HS-5 (cell line): ENCODE results near the gene LRFN3.
"Not testable (repeated sequence)": the region's sequence is repeated elsewhere in the genome, so short reads cannot be mapped to it uniquely, and the experiment has no call there.

Experiments
- DNase-seq: peaks from one replicate; pipeline ENCODE4 v3.0.0-alpha.2; 2012; ENCODE audit warnings: low read depth

Gene LRFN3

DNA sequence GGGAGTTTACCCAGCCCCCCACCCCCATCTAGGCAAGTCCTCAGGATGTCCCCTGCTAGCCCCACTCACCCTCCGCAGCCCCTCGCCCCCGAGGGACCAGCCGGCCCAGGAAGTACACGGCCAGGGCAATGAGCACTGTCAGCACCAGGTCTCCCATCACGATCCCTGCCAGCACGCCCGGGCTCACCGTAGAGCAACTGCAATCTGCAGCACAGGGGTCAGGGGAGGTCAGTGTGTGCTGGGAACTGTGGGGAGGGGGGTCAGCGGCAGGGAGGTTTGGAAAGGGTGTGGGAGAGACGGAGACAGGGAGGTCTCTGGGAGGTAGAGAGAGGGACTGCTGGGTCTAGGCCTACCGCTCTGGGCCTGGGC, 28.8 kb upstream of the LRFN3 start:
- no peak for DNase-seq

DNA sequence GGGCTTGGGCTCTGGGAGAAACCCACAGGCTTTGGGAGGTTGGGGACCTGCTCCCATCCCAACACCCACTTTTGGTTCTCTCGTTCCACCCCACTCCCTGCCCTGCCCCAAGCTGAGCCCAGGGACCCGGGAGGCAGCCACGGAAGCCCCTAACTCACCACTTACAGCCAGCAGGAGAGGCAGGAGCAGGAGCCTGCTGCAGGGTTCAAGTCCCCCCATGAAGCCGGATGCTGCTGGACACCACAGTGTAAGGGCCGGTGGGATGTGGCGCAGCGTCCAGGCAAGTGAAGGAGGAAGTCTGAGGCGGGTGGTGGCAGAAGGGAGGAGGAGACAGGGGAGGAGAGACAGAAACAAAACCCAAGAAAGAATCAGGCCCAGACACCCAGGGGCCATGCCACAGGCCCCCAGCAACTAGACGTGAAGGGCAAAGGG, 28.1 kb upstream of the LRFN3 start, which contains the start of gene TYROBP:
Gene TYROBP, minus strand, starts transcription at position 286 of the 432 bp plus-strand sequence. Its CDS starts 67 bp downstream, at position 219.
- no peak for DNase-seq

GRCh38 chr19:35908973-35909683, 27.0 kb upstream of the LRFN3 start:
- no peak for DNase-seq

- DNase-seq = no peak
Observed at GRCh38 chr19:35909684-35910035, 26.5 kb upstream of the LRFN3 start.

DNA sequence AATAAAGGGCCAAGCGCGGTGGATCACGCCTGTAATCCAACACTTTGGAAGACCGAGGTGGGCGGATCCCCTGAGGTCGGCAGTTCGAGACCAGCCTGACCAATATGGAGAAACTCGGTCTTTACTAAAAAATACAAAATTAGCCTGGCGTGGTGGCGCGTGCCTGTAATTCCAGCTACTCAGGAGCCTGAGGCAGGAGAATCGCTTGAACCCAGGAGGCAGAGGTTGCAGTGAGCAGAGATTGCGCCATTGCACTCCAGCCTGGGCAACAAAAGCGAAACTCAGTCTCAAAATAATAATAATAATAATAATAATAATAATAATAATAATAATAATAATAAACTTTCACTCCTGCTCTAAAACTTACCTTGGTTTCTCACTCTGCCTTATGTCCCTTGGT, 25.8 kb upstream of the LRFN3 start:
- not testable (repeated sequence) for DNase-seq

DNA sequence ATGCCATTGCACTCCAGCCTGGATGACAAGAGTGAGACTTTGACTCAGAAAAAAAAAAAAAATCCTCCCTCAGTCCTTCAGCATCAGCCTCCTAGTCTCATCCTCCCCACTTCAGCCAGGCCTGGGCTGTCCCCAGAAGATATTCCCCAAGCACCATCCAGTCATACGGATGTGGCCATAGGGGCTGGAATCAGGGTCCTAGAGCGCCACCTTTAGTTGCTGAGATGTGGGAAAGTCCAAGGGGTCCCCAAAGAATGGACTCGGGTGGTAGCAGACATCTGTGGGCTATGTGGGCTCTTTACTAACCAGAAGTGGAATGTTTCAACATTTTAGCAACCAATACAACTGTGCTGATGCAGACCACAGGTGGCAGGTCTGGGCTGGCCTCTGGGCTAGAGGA, 25.0 kb upstream of the LRFN3 start:
- no peak for DNase-seq

- no peak for DNase-seq
Observed at GRCh38 chr19:35911790-35912189, 24.4 kb upstream of the LRFN3 start.

DNA sequence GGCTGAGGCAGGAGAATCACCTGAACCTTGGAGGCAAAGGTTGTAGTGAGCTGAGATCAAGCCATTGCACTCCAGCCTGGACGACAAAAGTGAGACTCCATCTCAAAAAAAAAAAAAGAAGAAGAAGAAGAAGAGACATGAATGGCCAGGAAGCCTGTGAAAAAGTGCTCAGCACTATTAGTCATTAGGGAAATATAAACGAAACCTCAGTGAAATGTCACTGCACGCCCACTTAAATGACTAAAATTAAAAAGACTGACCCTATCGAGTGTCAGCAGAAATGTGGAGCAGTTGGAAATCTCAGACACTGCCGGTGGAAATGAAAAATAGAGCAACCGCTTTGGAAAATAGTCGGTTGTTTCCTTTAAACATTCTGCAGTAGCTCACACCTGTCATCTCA, 22.6 kb upstream of the LRFN3 start:
- DNase-seq = no peak

DNA sequence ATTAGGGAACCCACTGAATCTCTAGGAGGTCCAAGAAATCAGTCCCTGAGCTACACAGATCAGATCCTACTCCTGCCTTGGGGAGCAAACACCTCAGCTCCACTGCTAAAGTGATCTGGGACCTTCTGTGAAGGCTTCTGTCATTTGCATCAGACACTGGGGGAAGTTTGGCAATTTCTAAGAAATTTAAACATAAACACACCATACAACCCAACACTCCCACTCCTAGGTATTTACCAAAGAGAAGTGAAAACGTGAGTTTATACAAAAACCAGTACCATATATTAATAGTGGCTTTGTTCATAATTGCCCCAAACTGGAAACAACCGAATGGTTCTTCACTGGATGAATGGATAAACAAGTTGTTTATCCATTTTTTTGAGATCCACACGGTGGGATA, 20.7 kb upstream of the LRFN3 start:
- DNase-seq = no peak

- no peak for DNase-seq
Observed at GRCh38 chr19:35919306-35919705, 16.9 kb upstream of the LRFN3 start.

- DNase-seq = no peak
Observed at GRCh38 chr19:35921012-35921411, 15.2 kb upstream of the LRFN3 start.

DNA sequence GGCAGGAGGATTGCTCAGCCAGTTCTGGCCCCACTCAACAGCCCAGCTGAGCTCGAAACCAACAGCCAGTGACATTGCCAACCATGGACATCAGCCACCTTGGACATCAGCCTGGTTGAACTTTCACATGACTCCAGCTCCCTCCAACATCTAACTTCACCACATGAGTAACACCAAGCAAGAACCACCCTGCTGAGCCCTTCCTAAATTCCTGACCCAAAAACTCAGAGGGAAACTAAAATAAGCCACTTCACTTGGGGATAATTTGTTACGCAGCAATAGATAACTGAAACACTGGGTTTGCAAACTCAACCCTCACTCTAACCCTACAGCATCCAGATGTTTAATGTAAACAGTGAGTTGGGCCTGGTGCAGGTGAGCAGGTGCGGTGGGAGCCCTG, 10.7 kb upstream of the LRFN3 start:
- no peak for DNase-seq

DNA sequence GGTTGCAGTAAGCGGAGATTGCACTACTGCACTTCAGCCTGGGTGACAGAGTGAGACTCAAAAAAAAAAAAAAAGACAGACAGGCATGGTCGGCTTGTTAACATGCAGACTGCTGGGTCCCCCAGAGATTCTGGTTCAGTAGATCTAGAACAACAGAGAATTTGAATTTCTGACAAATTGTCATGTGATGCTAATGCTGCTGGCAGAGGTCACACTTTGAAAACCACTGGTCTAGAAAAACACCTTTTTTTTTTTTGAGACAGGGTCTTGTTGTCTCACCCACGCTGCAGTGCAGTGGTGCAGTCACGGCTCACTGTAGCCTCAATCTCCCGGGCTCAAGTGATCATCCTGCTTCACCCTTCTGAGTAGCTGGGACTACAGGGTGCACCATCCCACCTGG, 7.7 kb upstream of the LRFN3 start:
- no peak for DNase-seq

DNA sequence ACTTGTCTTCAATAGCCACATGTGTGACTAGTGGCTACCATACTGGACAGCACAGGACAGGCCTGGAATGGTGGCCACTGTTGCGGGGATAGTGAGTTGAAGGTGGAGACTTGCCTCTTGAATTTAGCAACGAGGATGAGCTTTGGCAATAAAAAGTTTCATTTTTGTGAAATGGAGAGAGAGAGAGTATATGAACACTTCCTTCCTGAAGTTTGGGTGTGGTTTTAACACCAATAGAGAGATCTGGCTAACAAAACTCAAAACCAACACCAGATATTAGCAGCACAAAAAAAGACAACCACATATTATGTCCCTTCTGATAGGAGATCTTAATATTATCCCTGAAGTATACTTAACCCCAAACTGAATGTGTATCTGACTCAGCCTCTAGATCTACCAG, 6.3 kb upstream of the LRFN3 start:
- no peak for DNase-seq

- peak; percentile 96 for DNase-seq
Observed at GRCh38 chr19:35931161-35931873, 4.9 kb upstream of the LRFN3 start.

- DNase-seq = no peak
Observed at GRCh38 chr19:35931874-35932202, 4.3 kb upstream of the LRFN3 start.

DNA sequence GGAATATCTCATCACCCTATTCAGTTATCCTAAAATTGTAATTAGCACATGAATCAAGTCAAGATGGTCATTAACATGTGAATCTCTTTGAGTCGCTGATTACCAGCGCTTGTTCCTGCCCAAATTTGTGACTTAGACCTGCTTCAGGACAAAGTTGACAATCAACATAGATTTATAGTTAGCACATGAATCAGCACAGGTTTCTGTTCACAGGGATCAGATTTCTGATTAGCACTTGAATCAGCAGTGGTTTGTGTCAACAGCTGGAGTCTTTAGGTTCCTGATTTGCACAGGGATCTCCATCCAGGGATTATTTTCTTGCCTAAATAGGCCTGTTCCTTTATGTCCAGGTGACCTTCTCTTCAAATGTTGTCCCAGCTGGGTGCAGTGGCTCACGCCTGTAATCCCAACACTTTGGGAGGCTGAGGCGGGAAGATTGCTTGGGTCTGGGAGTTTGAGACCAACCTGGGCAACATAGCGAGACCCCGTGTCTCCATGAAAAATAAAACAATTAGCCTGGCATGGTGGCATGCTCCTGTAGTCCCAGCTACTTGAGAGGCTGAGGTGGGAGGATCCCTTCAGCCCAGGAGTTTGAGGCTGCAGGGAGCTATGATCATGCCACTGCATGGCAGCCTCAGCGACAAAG, 3.8 kb upstream of the LRFN3 start:
- DNase-seq = no peak

- DNase-seq = no peak
Observed at GRCh38 chr19:35936738-35937268, 629 bp downstream of the LRFN3 start.

GRCh38 chr19:35937345-35938281, 1.4 kb downstream of the LRFN3 start:
- no peak for DNase-seq

DNA sequence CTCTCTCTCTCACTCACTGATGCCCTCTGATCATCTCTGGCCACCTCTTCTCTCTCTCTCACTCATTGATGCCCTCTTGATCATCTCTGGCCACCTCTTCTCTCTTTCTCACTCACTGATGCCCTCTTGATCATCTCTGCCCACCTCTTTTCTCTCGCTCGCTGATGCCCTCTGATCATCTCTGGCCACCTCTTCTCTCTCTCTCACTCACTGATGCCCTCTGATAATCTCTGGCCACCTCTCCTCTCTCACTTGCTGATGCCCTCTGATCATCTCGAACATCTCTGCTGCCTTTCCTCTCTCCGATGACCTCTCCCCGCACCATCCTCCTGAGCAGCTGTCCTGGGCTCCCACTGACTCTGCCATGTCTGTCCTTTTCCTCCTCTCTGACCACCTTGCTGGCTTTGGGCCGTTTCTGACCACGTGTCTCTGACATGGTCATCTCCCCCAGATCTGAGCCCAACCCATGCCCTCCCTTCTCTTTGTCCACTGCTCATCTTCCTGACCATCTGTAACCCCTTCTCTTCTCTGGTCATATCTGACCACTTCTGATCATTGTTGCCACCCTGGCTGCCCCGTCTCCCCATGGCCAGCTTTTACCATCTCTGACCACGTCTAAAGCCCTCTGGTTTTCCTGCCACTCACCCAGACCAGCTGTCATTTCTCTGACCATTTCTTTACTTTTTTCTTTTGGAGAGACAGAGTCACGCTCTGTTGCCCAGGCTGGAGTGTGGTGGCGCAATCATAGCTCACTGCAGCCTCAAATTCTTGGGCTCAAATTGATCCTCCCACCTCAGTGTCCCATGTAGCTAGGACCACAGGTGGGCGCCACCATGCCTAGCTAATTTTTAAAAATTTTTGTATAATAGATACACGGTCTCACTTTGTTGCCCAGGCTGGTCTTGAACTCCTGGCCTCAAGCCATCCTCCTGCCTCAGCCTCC, 2.4 kb downstream of the LRFN3 start:
- no peak for DNase-seq
